WTC11 (cell line): ENCODE data around the gene MTUS2.

ENCODE experiments used
- TEAD4 ChIP-seq: sonication (generic); formaldehyde crosslinking; IDR thresholded peaks from 2 replicates; pipeline ENCODE4 v1.8.0; 2022; ENCODE audit warnings: mild to moderate bottlenecking, missing genetic modification reagents
- TF ChIP-seq, protein P1 (sequence below): fragments of 200-600 bp; IDR thresholded peaks from 2 replicates; pipeline ENCODE4 v1.8.0; 2022; ENCODE audit warnings: antibody characterized with exemption
- TF ChIP-seq, protein P2 (sequence below): sonication (generic); formaldehyde crosslinking; conservative IDR thresholded peaks from 2 replicates; pipeline ENCODE4 v1.8.1; 2023; ENCODE audit warnings: mild to moderate bottlenecking, low read depth, missing genetic modification reagents, moderate library complexity

DNA sequence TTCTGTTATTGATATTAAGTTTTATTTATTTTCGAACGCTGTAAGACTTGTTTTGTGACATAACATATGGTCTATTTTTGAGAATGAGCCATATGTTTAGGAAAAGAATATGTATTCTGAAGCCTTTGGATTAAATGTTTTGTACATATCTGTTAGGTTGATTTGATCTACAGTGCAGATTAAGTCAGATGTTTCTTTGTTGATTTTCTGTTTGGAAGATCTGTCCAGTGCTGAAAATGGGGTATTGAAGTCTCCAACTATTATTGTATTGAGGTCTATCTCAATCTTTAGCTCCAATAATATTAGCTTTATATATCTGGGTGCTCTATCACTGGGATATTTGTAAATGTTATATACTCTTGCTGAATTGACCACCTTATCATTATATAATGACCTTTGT lies 97.9 kb downstream of the MTUS2 start:
- TF ChIP-seq, protein P1, sequence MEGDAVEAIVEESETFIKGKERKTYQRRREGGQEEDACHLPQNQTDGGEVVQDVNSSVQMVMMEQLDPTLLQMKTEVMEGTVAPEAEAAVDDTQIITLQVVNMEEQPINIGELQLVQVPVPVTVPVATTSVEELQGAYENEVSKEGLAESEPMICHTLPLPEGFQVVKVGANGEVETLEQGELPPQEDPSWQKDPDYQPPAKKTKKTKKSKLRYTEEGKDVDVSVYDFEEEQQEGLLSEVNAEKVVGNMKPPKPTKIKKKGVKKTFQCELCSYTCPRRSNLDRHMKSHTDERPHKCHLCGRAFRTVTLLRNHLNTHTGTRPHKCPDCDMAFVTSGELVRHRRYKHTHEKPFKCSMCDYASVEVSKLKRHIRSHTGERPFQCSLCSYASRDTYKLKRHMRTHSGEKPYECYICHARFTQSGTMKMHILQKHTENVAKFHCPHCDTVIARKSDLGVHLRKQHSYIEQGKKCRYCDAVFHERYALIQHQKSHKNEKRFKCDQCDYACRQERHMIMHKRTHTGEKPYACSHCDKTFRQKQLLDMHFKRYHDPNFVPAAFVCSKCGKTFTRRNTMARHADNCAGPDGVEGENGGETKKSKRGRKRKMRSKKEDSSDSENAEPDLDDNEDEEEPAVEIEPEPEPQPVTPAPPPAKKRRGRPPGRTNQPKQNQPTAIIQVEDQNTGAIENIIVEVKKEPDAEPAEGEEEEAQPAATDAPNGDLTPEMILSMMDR: no peak
- no peak for TF ChIP-seq TEAD4 (CRISPR knock-in tag)
- TF ChIP-seq, protein P2, sequence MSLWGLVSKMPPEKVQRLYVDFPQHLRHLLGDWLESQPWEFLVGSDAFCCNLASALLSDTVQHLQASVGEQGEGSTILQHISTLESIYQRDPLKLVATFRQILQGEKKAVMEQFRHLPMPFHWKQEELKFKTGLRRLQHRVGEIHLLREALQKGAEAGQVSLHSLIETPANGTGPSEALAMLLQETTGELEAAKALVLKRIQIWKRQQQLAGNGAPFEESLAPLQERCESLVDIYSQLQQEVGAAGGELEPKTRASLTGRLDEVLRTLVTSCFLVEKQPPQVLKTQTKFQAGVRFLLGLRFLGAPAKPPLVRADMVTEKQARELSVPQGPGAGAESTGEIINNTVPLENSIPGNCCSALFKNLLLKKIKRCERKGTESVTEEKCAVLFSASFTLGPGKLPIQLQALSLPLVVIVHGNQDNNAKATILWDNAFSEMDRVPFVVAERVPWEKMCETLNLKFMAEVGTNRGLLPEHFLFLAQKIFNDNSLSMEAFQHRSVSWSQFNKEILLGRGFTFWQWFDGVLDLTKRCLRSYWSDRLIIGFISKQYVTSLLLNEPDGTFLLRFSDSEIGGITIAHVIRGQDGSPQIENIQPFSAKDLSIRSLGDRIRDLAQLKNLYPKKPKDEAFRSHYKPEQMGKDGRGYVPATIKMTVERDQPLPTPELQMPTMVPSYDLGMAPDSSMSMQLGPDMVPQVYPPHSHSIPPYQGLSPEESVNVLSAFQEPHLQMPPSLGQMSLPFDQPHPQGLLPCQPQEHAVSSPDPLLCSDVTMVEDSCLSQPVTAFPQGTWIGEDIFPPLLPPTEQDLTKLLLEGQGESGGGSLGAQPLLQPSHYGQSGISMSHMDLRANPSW (CRISPR knock-in tag): no peak
